ENCODE results near the gene GPRIN1.
A peak's percentile ranks its signal among the peaks of the same experiment; 100 is the strongest.

GPRIN1 gene

GRCh38 chr5:176610435-176610773 lies 448 bp upstream of the GPRIN1 start:
- ChIA-PET POLR2A (interaction anchor here (1.0 kb wide), 1 partner anchor 22 kb away, joined by 3 read pairs; no protein-coding TSS in a partner anchor), CTCF (no interaction called here)
- TF ChIP-seq ZNF274 (IDR thresholded peaks at IDR 0.05; ENCODE audit: low read length): no peak
- no peak for TF ChIP-seq ZNF274 (tag by site-specific recombination; IDR thresholded peaks at IDR 0.05; ENCODE audit: borderline replicate concordance)
- TF ChIP-seq ZNF561 (tag by site-specific recombination; IDR thresholded peaks at IDR 0.05; ENCODE audit: borderline replicate concordance): 0 out of 2 replicates have a peak, but pooled peaks have one; percentile 1
- no peak for TF ChIP-seq ZNF366 (tag by site-specific recombination; conservative IDR thresholded peaks at IDR 0.05)
- TF ChIP-seq ZNF175 (tag by site-specific recombination; IDR thresholded peaks at IDR 0.05): no peak
- no peak for TF ChIP-seq SALL2 (tag by site-specific recombination; IDR thresholded peaks at IDR 0.05; ENCODE audit: borderline replicate concordance)
- peak; percentile 22; the same call in 1 of the 2 replicates for TF ChIP-seq REST (tag by site-specific recombination; IDR thresholded peaks at IDR 0.05)
- TF ChIP-seq YY1 (tag by site-specific recombination; IDR thresholded peaks at IDR 0.05): no peak
- 0 out of 2 replicates have a peak, but pooled peaks have one; percentile 5 for TF ChIP-seq ZNF843 (tag by site-specific recombination; IDR thresholded peaks at IDR 0.05)
- no peak for TF ChIP-seq ZNF114 (tag by site-specific recombination; IDR thresholded peaks at IDR 0.05)
- TF ChIP-seq KLF8 (tag by site-specific recombination; IDR thresholded peaks at IDR 0.05): 0 out of 2 replicates have a peak, but pooled peaks have one; percentile 10
- no peak for TF ChIP-seq GFI1B (tag by site-specific recombination; IDR thresholded peaks at IDR 0.05)
- 0 out of 2 replicates have a peak, but pooled peaks have one; percentile 11 for TF ChIP-seq PRDM4 (tag by site-specific recombination; IDR thresholded peaks at IDR 0.05)
- no peak for TF ChIP-seq ZIC2 (tag by site-specific recombination; IDR thresholded peaks at IDR 0.05)
- TF ChIP-seq ZNF335 (tag by site-specific recombination; conservative IDR thresholded peaks at IDR 0.05): no peak
- TF ChIP-seq ZBTB26 (tag by site-specific recombination; optimal IDR thresholded peaks at IDR 0.05): peak; percentile 29
- TF ChIP-seq ZBTB11 (tag by site-specific recombination; conservative IDR thresholded peaks at IDR 0.05; ENCODE audit: low read depth): 0 out of 2 replicates have a peak, but pooled peaks have one; percentile 39
- peak overlapping the region; percentile 56 for H3K4me3 ChIP-seq (ENCODE audit: low read depth, low read length)
- H3K36me3 ChIP-seq (ENCODE audit: control insufficient read depth in 2 of 2, insufficient read depth in 1 of 2, low read length in 2 of 2): no peaks in the 10 kb centered on the region
- H3K9me3 ChIP-seq (ENCODE audit: control insufficient read depth, insufficient read depth, low read depth, low read length): no peaks in the 10 kb centered on the region
- peak overlapping the region; percentile 51; the same call in 1 of the 2 replicates for H3K27ac ChIP-seq (ENCODE audit: extremely low read depth, low read depth, low read length)
- peaks cover 6% of the 10 kb centered on the region; the same call in 1 of the 2 replicates for H3K4me1 ChIP-seq (ENCODE audit: control insufficient read depth, insufficient read depth, low read length)
